HG03025 (cell line): ENCODE measurements around the gene SDCCAG8.

ENCODE experiments used
- ATAC-seq: cut with Tn5 transposase; IDR thresholded peaks from one replicate; pipeline ENCODE4 v1.9.1; 2021; ENCODE audit warnings: mild to moderate bottlenecking, moderate library complexity; ENCODE audit not compliant: unreplicated experiment, low FRiP score

The SDCCAG8 gene

DNA sequence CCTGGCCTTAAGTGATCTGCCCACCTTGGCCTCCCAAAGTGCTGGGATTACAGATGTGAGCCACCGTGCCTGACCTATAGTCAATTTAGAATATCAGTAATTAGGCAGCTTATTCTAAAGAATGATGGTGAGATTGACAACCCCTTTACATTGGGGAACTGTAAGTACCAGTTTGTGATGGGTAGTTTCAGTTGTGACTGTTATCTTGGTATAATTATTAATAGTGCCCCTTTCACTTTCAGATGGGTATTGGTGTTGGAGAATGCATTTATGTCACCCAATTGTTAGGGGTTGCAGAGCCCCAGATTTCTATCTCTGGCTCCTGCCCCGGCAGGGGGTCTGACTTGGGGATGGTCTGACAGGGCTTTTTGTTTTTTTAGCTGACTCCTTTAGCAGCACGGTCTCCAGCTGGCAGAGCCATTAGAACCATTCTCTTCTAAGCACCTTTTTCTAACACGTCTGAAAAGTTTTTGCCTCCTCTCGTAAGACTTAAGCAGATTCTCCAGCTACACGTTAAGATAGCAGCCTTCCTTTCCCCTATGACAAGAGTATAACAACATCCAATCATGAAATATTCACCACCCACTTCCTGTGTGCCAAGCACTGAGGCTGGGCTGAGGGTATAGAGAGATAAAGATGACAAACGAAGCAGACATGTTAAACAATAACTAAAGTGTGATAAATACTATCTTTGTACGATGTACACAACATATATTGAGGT is 157.8 kb downstream of the SDCCAG8 start:
- no peak for ATAC-seq

GRCh38 chr1:243414152-243414494 is 158.3 kb downstream of the SDCCAG8 start:
- ATAC-seq: no peak

DNA sequence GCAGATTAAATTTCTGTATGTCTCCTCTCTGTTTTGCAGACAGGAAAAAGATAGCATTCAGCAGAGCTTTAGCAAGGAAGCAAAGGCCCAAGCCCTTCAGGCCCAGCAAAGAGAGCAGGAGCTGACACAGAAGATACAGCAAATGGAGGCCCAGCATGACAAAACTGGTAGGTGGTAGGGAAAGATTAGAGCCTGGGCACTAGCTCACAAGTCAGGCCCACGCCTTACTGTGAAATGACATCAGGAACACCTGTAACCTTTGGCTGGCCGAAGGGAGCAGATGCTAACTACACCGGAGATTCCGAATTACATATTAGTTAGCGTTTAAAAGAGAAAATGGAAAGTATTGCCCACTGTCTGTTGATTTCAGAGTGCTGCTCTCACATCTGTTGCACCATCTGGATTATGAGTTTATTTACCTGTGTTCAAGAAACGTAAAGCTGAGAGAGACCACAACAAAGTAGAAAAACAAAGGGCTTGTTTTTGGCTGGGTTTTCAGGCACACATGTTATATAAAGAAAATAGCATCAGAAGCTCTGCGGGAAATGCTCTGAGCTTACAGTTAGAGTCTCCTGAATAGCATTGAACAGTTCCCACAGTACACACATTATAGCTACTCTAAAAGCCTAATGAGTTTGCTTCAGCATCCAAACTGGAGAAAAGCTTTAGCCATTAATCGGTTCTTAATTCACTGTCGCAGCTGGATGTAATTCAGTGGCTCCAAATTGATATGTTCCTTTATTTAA is 160.0 kb downstream of the SDCCAG8 start:
- no peak for ATAC-seq

- ATAC-seq: no peak
These were observed 160.7 kb downstream of the SDCCAG8 start for GRCh38 chr1:243416495-243416894.

- no peak for ATAC-seq
These were observed 164.4 kb downstream of the SDCCAG8 start for GRCh38 chr1:243420016-243420945.

DNA sequence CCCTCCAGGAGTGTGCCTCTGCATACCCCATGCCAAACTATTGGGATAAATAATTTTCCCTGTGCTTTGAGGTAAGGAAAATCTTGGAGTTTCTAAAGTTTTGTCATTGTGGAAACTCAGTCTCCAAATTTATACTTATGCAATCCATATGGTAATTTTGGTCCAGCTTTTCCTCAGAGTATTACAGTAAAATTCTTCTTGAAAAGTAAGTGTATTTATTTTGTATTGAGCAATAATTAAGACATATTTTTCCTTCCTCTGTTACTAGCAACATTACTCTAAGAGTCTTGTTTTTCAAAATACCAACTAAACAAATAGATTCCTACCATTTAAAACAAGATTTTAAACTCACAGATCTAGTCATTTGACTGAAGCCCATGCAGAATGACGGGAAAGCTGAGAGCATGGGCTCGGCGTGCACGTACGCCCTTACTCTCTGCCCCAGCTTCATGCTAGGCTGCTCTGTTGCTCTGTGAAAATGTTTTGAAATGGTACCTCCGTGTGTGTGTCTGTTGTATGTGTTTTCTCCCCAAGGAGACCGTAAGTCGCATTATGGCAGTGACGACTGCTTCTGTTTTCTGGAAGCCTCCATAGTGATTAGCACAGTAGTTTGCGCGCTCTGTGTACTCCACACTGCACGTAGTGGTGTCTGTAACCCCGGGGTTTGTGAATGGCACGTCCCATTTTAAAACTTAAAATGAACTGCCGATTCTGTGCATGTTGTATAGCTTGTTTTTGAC is 165.3 kb downstream of the SDCCAG8 start:
- no peak for ATAC-seq

GRCh38 chr1:243421784-243422183 is 165.9 kb downstream of the SDCCAG8 start:
- no peak for ATAC-seq

- ATAC-seq: no peak
These were observed 166.5 kb downstream of the SDCCAG8 start for GRCh38 chr1:243422362-243422761.

- ATAC-seq: no peak
These were observed 172.2 kb downstream of the SDCCAG8 start for GRCh38 chr1:243428084-243428483.

GRCh38 chr1:243428617-243429342 is 172.9 kb downstream of the SDCCAG8 start:
- no peak for ATAC-seq

DNA sequence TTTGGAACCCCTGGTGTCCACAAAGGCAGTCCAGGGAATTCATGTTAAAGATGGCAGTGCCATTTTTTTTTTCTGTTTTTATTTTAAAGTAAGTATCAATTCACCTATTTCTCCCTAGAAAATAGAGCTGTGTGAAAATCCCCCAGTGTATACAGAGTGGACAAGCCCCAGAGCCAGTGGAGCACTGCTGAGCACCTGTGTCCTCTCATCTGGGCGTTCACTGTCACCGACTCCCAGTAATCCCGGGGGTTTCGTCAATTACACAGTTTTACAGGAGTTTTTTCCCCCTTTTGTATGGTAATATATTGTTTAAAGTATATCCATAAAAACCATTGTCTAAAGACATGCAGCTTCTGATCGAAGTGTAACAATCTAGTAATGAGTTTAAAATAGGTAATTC is 175.8 kb downstream of the SDCCAG8 start:
- no peak for ATAC-seq

DNA sequence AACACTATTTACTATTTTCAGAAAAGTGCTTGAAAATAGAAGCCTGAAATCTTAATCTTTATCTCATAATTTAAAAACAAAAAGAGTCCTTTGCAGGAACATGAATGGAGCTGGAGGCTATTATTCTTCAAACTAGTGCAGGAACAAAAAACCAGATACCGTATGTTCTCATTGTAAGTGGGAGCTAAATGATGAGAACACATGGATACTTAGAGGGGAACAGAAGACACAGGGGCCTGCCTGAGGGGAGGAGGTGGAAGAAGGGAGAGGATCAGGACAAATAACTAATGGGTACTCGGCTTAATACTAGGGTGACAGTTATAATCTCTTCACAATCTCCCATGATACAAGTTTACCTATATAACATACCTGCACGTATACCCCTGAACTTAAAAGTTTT is 176.3 kb downstream of the SDCCAG8 start:
- ATAC-seq: no peak

- no peak for ATAC-seq
These were observed 178.0 kb downstream of the SDCCAG8 start for GRCh38 chr1:243433737-243434370.

DNA sequence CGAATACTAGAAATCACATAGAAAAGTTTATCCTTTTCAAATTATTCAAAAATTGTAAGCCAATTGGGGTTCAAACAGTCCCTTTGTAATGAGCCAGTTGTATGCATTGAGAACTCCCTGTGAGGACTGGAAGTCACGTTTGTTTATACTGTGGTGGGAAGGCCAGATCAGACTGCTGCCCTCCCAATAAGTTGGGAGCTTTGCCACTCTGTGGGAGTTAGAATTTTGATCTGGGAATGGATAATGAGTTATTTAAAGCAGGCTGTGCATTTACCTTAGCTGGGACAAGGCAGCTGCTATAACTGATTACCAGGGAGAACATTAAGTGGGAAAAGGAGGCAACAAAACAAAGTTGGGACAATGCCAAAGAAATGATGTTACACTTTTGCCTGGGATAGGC is 178.8 kb downstream of the SDCCAG8 start:
- no peak for ATAC-seq

- no peak for ATAC-seq
These were observed 180.0 kb downstream of the SDCCAG8 start for GRCh38 chr1:243435836-243436235.

- no peak for ATAC-seq
These were observed 182.3 kb downstream of the SDCCAG8 start for GRCh38 chr1:243438146-243438545.

- ATAC-seq: no peak
These were observed 183.0 kb downstream of the SDCCAG8 start for GRCh38 chr1:243438815-243439214.

DNA sequence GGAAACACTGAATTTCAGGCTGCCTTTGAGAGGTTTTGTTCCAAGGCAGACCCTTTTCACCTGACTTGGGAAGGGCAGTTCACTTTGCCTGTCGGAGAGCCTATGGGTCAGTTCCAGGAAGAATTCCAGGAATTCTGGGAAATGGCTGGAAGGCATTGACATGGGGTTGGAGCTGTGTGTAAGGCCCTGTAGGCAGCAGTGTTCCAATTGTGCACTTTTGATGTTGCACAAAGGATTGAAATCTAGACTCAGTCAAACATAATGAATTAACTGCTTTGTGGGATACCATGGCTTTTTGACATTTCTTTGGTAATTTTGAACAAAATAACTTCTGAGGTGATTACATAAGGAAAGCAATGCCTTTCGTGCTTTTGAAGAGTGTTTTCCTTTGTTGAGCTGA is 184.6 kb downstream of the SDCCAG8 start:
- ATAC-seq: no peak

DNA sequence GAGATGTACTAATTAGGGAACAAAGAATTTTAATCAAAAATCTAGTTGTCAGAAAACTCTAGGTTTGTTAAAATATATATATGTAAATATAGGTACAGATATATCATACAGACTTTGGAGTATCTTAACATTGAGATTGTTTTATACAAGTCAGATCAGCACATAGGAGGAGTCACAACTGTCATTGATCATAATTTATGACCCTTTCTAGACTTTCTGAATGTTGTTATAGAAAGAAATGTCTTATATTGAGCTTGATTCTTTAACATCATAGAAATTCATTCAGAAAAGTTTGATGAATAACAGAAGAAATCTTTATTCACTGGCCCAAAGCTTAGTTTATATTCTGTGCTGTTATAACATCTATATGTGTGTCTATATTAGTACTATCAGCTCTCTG is 185.8 kb downstream of the SDCCAG8 start:
- ATAC-seq: no peak
